ENCODE results near the gene PCSK4. TPM values are rescaled to one million over a fixed set of nuclear protein-coding genes. Genes with fewer than 3 reads are reported as not detected.

PCSK4 gene
- total and polyA plus RNA-seq, 10 of the 15 experiments (the other 5 are each of a cell fraction or from before 2014, with no cell fraction given) = 0.27 to 0.99 (median 0.40) TPM; not detected in 3

DNA sequence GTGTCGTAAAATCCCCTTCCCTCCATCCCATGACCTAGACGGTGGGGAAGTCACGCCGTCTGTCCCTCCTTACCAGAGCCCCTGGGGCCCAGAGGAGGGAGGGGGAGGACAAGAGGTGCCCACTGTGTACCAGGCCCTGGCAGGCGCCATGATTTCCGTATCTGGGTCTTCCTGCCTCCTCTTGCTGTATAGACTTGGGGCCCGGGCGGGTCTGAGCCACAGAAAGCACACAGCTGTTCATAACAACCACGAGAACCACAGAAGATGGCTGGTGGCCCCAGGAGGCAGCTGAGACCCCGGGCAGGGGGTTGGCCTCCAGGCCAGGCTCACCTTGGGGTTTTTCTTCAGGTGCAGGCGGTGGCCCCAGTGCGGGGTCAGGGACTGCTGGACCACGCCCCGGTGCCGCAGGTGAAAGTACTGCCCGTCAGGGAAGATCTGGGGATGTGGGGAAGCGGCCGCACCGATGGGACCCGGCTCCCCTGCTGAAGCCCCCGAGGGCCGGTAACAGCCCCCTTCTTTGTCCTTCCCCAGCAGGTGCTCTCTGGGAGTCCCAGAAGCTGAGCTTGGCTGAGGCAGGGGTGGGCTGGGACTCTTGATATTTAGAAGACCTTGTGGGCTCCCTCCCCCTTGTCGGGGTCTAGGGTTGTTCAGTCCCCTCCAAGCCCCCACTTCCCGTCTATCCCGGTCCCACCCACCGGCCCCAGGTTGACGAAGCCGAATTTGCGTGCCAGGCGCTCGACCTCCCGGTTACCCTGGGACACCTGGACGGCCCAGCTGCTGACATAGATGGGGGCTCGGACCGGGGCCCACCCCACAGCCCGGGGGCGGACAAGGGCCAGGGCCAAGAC lies 463 bp downstream of the PCSK4 start:
- BruUV-seq (replicated peaks) = no TSS peak
- CTCF ChIA-PET = no interaction called here
- SMC1A ChIA-PET (ENCODE audit: uncharacterized antibody, unreplicated experiment) = no interaction called here

GRCh38 chr19:1488282-1488601 lies 1.9 kb downstream of the PCSK4 start:
- ChIA-PET RAD21 (ENCODE audit: unreplicated experiment) (no interaction called here), CTCF (no interaction called here), SMC1A (ENCODE audit: uncharacterized antibody, unreplicated experiment) (no interaction called here), POLR2A (no interaction called here)
- no peak for DNase-seq (ENCODE audit: low read depth, low spot score)
- Histone ChIP-seq H4K20me1 (ENCODE audit: control insufficient read depth, insufficient read depth) (no peaks in the 10 kb centered on the region), H3K9ac (ENCODE audit: control insufficient read depth, insufficient read depth, low read length) (no peak overlapping the region), H3K27ac (ENCODE audit: control insufficient read depth, insufficient read depth) (no peak overlapping the region), H3K4me1 (ENCODE audit: control insufficient read depth, insufficient read depth, low read length) (no peaks in the 10 kb centered on the region; the same call in 1 of the 2 replicates), H3K4me3 (no peak overlapping the region), H3K36me3 (ENCODE audit: control insufficient read depth in 2 of 2, insufficient read depth in 2 of 2, low read length in 1 of 2) (no peaks in the 10 kb centered on the region), H2AFZ (ENCODE audit: control insufficient read depth, low read depth, low read length) (no peak overlapping the region), H3K9me3 (replicated peaks; ENCODE audit: control insufficient read depth, insufficient read depth, low read length) (no peaks in the 10 kb centered on the region), H3K4me2 (ENCODE audit: control insufficient read depth, insufficient read depth) (no peak overlapping the region), H3K27me3 (replicated peaks in 1 of 2; ENCODE audit: control insufficient read depth in 2 of 2, insufficient read depth in 2 of 2, low read length in 1 of 2) (no peaks in the 10 kb centered on the region; a peak in 1 of 4 replicates), H3K79me2 (ENCODE audit: control insufficient read depth, insufficient read depth, low read length) (no peaks in the 10 kb centered on the region)
- FAIRE-seq = no peak
- no TSS peak for BruUV-seq (replicated peaks)
- ATAC-seq = no peak
- intact Hi-C loops (cut with micrococcal nuclease; ENCODE audit: unreplicated experiment) (no loop called here), in situ Hi-C loops (cut with MboI) (no loop called here)
- 64% methylated on average over 8 of the region's 11 CpGs for WGBS (ENCODE audit: insufficient coverage, insufficient replicate concordance, low lambda C conversion rate, missing lambda C conversion rate)
- TF ChIP-seq, protein P1, sequence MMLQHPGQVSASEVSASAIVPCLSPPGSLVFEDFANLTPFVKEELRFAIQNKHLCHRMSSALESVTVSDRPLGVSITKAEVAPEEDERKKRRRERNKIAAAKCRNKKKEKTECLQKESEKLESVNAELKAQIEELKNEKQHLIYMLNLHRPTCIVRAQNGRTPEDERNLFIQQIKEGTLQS (IDR thresholded peaks at IDR 0.05; ENCODE audit: borderline replicate concordance, extremely low read depth, low read depth, low read length) = no peak
- TF ChIP-seq CHD1 (IDR thresholded peaks at IDR 0.05; ENCODE audit: low read depth, low read length) = no peak
- TF ChIP-seq LARP7 (IDR thresholded peaks at IDR 0.05) = no peak
- TF ChIP-seq MAX (IDR thresholded peaks at IDR 0.05; ENCODE audit: low read depth, low read length) = no peak
- no peak for TF ChIP-seq TAF1 (IDR thresholded peaks at IDR 0.05; ENCODE audit: borderline replicate concordance, low read depth, low read length)
- no peak for TF ChIP-seq MYB (IDR thresholded peaks at IDR 0.05; ENCODE audit: borderline replicate concordance, low read depth, low read length)
- no peak for TF ChIP-seq EZH2 (IDR thresholded peaks at IDR 0.05; ENCODE audit: borderline replicate concordance, control insufficient read depth, low read depth, low read length)
- no peak for TF ChIP-seq RAD51 (IDR thresholded peaks at IDR 0.05)
- TF ChIP-seq MTA3 (IDR thresholded peaks at IDR 0.05; ENCODE audit: borderline replicate concordance, low read length) = no peak
- no peak for TF ChIP-seq NFYA (IDR thresholded peaks at IDR 0.05; ENCODE audit: borderline replicate concordance, low read depth, low read length)
- no peak for TF ChIP-seq STAT1 (conservative IDR thresholded peaks at IDR 0.05)
- TF ChIP-seq NFYB (IDR thresholded peaks at IDR 0.05; ENCODE audit: insufficient read depth, low read depth, low read length) = no peak

More for the DNA sequence above, 463 bp downstream of the PCSK4 start:
- H3K4me3 ChIP-seq = peak overlapping the region; percentile 63; the same call in 1 of the 2 replicates
- DNase-seq (ENCODE audit: low read depth, low spot score) = no peak
- H3K36me3 ChIP-seq (ENCODE audit: control insufficient read depth in 2 of 2, insufficient read depth in 2 of 2, low read length in 1 of 2) = no peaks in the 10 kb centered on the region
- H3K4me1 ChIP-seq (ENCODE audit: control insufficient read depth, insufficient read depth, low read length) = no peaks in the 10 kb centered on the region; the same call in 1 of the 2 replicates
- H2AFZ ChIP-seq (ENCODE audit: control insufficient read depth, low read depth, low read length) = peak overlapping the region; percentile 80
- no peaks in the 10 kb centered on the region for H3K9me3 ChIP-seq (replicated peaks; ENCODE audit: control insufficient read depth, insufficient read depth, low read length)
- ChIA-PET POLR2A (no interaction called here), RAD21 (ENCODE audit: unreplicated experiment) (no interaction called here)
- H3K4me2 ChIP-seq (ENCODE audit: control insufficient read depth, insufficient read depth) = peak overlapping the region; percentile 80
- 23% methylated on average over 35 of the region's 37 CpGs for WGBS (ENCODE audit: insufficient coverage, insufficient replicate concordance, low lambda C conversion rate, missing lambda C conversion rate)
- ATAC-seq = no peak
- no peak for FAIRE-seq
- intact Hi-C loops (cut with micrococcal nuclease; ENCODE audit: unreplicated experiment) = no loop called here
- H4K20me1 ChIP-seq (ENCODE audit: control insufficient read depth, insufficient read depth) = no peaks in the 10 kb centered on the region
- TF ChIP-seq NR2F1 (conservative IDR thresholded peaks at IDR 0.05) = no peak
- 0 out of 2 replicates have a peak, but pooled peaks have one; percentile 48 for TF ChIP-seq YY1 (IDR thresholded peaks at IDR 0.05; ENCODE audit: low read depth, low read length)
- TF ChIP-seq IKZF1 (conservative IDR thresholded peaks at IDR 0.05) = peak; percentile 31; the same call in 1 of the 2 replicates
- TF ChIP-seq GABPA (IDR thresholded peaks at IDR 0.05; ENCODE audit: low read depth) = no peak
- TF ChIP-seq POLR2A (IDR thresholded peaks at IDR 0.05; ENCODE audit: low read depth, low read length) = peak; percentile 44; the same call in 1 of the 2 replicates
- TF ChIP-seq DPF2 (IDR thresholded peaks at IDR 0.05) = 0 out of 2 replicates have a peak, but pooled peaks have one; percentile 43
- H3K27ac ChIP-seq (ENCODE audit: control insufficient read depth, insufficient read depth) = no peak overlapping the region
- no peaks in the 10 kb centered on the region for H3K79me2 ChIP-seq (ENCODE audit: control insufficient read depth, insufficient read depth, low read length)
- in situ Hi-C loops (cut with MboI) = no loop called here
- H3K9ac ChIP-seq (ENCODE audit: control insufficient read depth, insufficient read depth, low read length) = peak overlapping the region; percentile 52; the same call in 1 of the 2 replicates
- H3K27me3 ChIP-seq (replicated peaks in 1 of 2; ENCODE audit: control insufficient read depth in 2 of 2, insufficient read depth in 2 of 2, low read length in 1 of 2) = no peaks in the 10 kb centered on the region; a peak in 1 of 4 replicates

All from GM12878 (cell line).